ENCODE measurements around the gene IL1B.

GRCh38 chr2:112833976-112834375, 2.6 kb downstream of the IL1B start:
- no peak for TF ChIP-seq CTCF (IDR thresholded peaks at IDR 0.05)
- no peak for TF ChIP-seq EP300 (IDR thresholded peaks at IDR 0.05)
- no peak for TF ChIP-seq POLR2A (IDR thresholded peaks at IDR 0.05)
- no peak for TF ChIP-seq POLR2AphosphoS5 (IDR thresholded peaks at IDR 0.05)
